ENCODE results near the gene ADCY1.

The ADCY1 gene

GRCh38 chr7:45624392-45624760 is 50.2 kb downstream of the ADCY1 start:
- DNase-seq (ENCODE audit: low read depth in 2 of 2) = no peak

GRCh38 chr7:45625067-45625466 is 50.9 kb downstream of the ADCY1 start:
- no peak for DNase-seq (ENCODE audit: low read depth in 2 of 2)

GRCh38 chr7:45625714-45626440 is 51.7 kb downstream of the ADCY1 start:
- no peak for DNase-seq (ENCODE audit: low read depth in 2 of 2)

- DNase-seq (ENCODE audit: low read depth in 2 of 2) = no peak
Observed at GRCh38 chr7:45626441-45627430, 52.6 kb downstream of the ADCY1 start.

GRCh38 chr7:45627691-45628456 is 53.7 kb downstream of the ADCY1 start:
- no peak for DNase-seq (ENCODE audit: low read depth in 2 of 2)

- no peak for DNase-seq (ENCODE audit: low read depth in 2 of 2)
Observed at GRCh38 chr7:45631569-45631968, 57.4 kb downstream of the ADCY1 start.

GRCh38 chr7:45636733-45637132 is 62.6 kb downstream of the ADCY1 start:
- DNase-seq (ENCODE audit: low read depth in 2 of 2) = no peak

GRCh38 chr7:45638916-45639315 is 64.7 kb downstream of the ADCY1 start:
- DNase-seq (ENCODE audit: low read depth in 2 of 2) = no peak

GRCh38 chr7:45642044-45642443 is 67.9 kb downstream of the ADCY1 start:
- DNase-seq (ENCODE audit: low read depth in 2 of 2) = no peak

- DNase-seq (ENCODE audit: low read depth in 2 of 2) = no peak
Observed at GRCh38 chr7:45643630-45644029, 69.5 kb downstream of the ADCY1 start.

GRCh38 chr7:45644237-45644636 is 70.1 kb downstream of the ADCY1 start:
- DNase-seq (ENCODE audit: low read depth in 2 of 2) = no peak

- DNase-seq (ENCODE audit: low read depth in 2 of 2) = no peak
Observed at GRCh38 chr7:45645141-45645969, 71.2 kb downstream of the ADCY1 start.

GRCh38 chr7:45646207-45646821 is 72.1 kb downstream of the ADCY1 start:
- no peak for DNase-seq (ENCODE audit: low read depth in 2 of 2)

- DNase-seq (ENCODE audit: low read depth in 2 of 2) = no peak
Observed at GRCh38 chr7:45646996-45647825, 73.0 kb downstream of the ADCY1 start.

- DNase-seq (ENCODE audit: low read depth in 2 of 2) = no peak
Observed at GRCh38 chr7:45647967-45648670, 74.0 kb downstream of the ADCY1 start.

- DNase-seq (ENCODE audit: low read depth in 2 of 2) = no peak
Observed at GRCh38 chr7:45648671-45648995, 74.5 kb downstream of the ADCY1 start.

GRCh38 chr7:45649560-45650346 is 75.6 kb downstream of the ADCY1 start:
- DNase-seq (ENCODE audit: low read depth in 2 of 2) = no peak
